HUES64 (cell line): ENCODE data around the gene PTPRR.

Source experiments
- H3K27ac ChIP-seq: 2 replicates; pipeline ENCODE4 v1.7.0; 2013; ENCODE audit warnings: low read depth, low read length, inconsistent platforms
- H3K27me3 ChIP-seq: 2 replicates; pipeline ENCODE4 v1.6.1; 2013; ENCODE audit warnings: mild to moderate bottlenecking, low read length; ENCODE audit not compliant: insufficient read depth
- H3K36me3 ChIP-seq: 2 replicates; pipeline ENCODE4 v1.6.1; 2013; ENCODE audit warnings: mild to moderate bottlenecking, low read length; ENCODE audit not compliant: insufficient read depth
- H3K4me1 ChIP-seq: 2 replicates; pipeline ENCODE4 v1.6.1; 2013; ENCODE audit warnings: mild to moderate bottlenecking, low read length, moderate library complexity; ENCODE audit not compliant: insufficient read depth
- H3K4me3 ChIP-seq: 2 replicates; pipeline ENCODE4 v1.5.1; 2013; ENCODE audit warnings: mild to moderate bottlenecking, low read length, moderate library complexity
- H3K9ac ChIP-seq: 2 replicates; pipeline ENCODE4 v1.6.1; 2013; ENCODE audit warnings: mild to moderate bottlenecking, low read depth, low read length
- H3K9me3 ChIP-seq: 2 replicates; pipeline ENCODE4 v1.6.1; 2013; ENCODE audit warnings: low read depth, low read length; ENCODE audit not compliant: insufficient read depth
- WGBS: fragments of 150-250, 120-280 bp; methylation state at CpG from one replicate; pipeline ENCODE4 v1.1.7; 2013; ENCODE audit warnings: missing lambda C conversion rate; 5-methylcytosine and 5-hydroxymethylcytosine counted together

PTPRR gene

GRCh38 chr12:70644861-70645260, 275.7 kb downstream of the PTPRR start:
- H3K4me3 ChIP-seq, result no peak overlapping the region
- H3K9ac ChIP-seq, result 0 out of 2 replicates have a peak overlapping the region, but pooled peaks have one; percentile 37
- no peaks in the 10 kb centered on the region for H3K9me3 ChIP-seq
- no peaks in the 10 kb centered on the region for H3K36me3 ChIP-seq
- WGBS, result 87% methylated on average over 2 of the region's 2 CpGs
- H3K27me3 ChIP-seq, result no peaks in the 10 kb centered on the region
- H3K27ac ChIP-seq, result peak overlapping the region; percentile 88; the same call in 1 of the 2 replicates
- peaks cover 26% of the 10 kb centered on the region for H3K4me1 ChIP-seq

GRCh38 chr12:70643939-70644338, 276.6 kb downstream of the PTPRR start:
- WGBS, result 86% methylated on average over 1 of the region's 3 CpGs
- no peak overlapping the region for H3K9ac ChIP-seq
- no peaks in the 10 kb centered on the region for H3K27me3 ChIP-seq
- peaks cover 26% of the 10 kb centered on the region for H3K4me1 ChIP-seq
- no peaks in the 10 kb centered on the region for H3K9me3 ChIP-seq
- H3K27ac ChIP-seq, result no peak overlapping the region
- H3K36me3 ChIP-seq, result no peaks in the 10 kb centered on the region
- H3K4me3 ChIP-seq, result no peak overlapping the region

- peaks cover 21% of the 10 kb centered on the region for H3K4me1 ChIP-seq
- H3K36me3 ChIP-seq, result no peaks in the 10 kb centered on the region
- H3K4me3 ChIP-seq, result no peak overlapping the region
- H3K27me3 ChIP-seq, result no peaks in the 10 kb centered on the region
- H3K9ac ChIP-seq, result no peak overlapping the region
- H3K9me3 ChIP-seq, result no peaks in the 10 kb centered on the region
- 91% methylated on average over 2 of the region's 2 CpGs for WGBS
- no peak overlapping the region for H3K27ac ChIP-seq
Measured at GRCh38 chr12:70641691-70642090, 278.8 kb downstream of the PTPRR start.

GRCh38 chr12:70640901-70641300, 279.6 kb downstream of the PTPRR start:
- H3K4me3 ChIP-seq, result no peak overlapping the region
- H3K9me3 ChIP-seq, result no peaks in the 10 kb centered on the region
- no peaks in the 10 kb centered on the region for H3K27me3 ChIP-seq
- no peaks in the 10 kb centered on the region for H3K36me3 ChIP-seq
- H3K27ac ChIP-seq, result no peak overlapping the region
- 89% methylated on average over 1 of the region's 1 CpG for WGBS
- H3K4me1 ChIP-seq, result peaks cover 14% of the 10 kb centered on the region
- no peak overlapping the region for H3K9ac ChIP-seq

- no peak overlapping the region for H3K9ac ChIP-seq
- WGBS, result 94% methylated on average over 2 of the region's 2 CpGs
- no peaks in the 10 kb centered on the region for H3K27me3 ChIP-seq
- no peaks in the 10 kb centered on the region for H3K36me3 ChIP-seq
- H3K9me3 ChIP-seq, result no peaks in the 10 kb centered on the region
- H3K27ac ChIP-seq, result no peak overlapping the region
- 0 out of 2 replicates have a peak, but pooled peaks cover under 1% of the 10 kb centered on the region for H3K4me1 ChIP-seq
- H3K4me3 ChIP-seq, result no peak overlapping the region
Measured at GRCh38 chr12:70639535-70639934, 281.0 kb downstream of the PTPRR start.

GRCh38 chr12:70638639-70639360, 281.7 kb downstream of the PTPRR start:
- no peak overlapping the region for H3K4me3 ChIP-seq
- WGBS, result 100% methylated on average over 1 of the region's 1 CpG
- no peaks in the 10 kb centered on the region for H3K9me3 ChIP-seq
- H3K36me3 ChIP-seq, result no peaks in the 10 kb centered on the region
- H3K9ac ChIP-seq, result no peak overlapping the region
- H3K27me3 ChIP-seq, result no peaks in the 10 kb centered on the region
- no peaks in the 10 kb centered on the region for H3K4me1 ChIP-seq
- H3K27ac ChIP-seq, result no peak overlapping the region

GRCh38 chr12:70637303-70638085, 283.0 kb downstream of the PTPRR start, which contains the start of gene PTPRB:
PTPRB (minus strand) TSS chr12:70637429; CDS start chr12:70637395, 34 bp downstream.
- no peak within 1 kb of the TSS for H3K4me3 ChIP-seq
- no peaks in the 10 kb centered on the region for H3K27me3 ChIP-seq
- H3K9ac ChIP-seq, result no peak within 1 kb of the TSS
- WGBS, result 91% methylated on average over 5 of the region's 6 CpGs
- no peaks in the 10 kb centered on the region for H3K36me3 ChIP-seq
- no peak within 1 kb of the TSS for H3K27ac ChIP-seq
- H3K4me1 ChIP-seq, result no peaks in the 10 kb centered on the region
- no peaks in the 10 kb centered on the region for H3K9me3 ChIP-seq

GRCh38 chr12:70635755-70636154, 284.8 kb downstream of the PTPRR start:
- Histone ChIP-seq H3K9me3 (no peaks in the 10 kb centered on the region), H3K9ac (no peak overlapping the region), H3K4me3 (no peak overlapping the region), H3K4me1 (no peaks in the 10 kb centered on the region), H3K36me3 (no peaks in the 10 kb centered on the region), H3K27me3 (no peaks in the 10 kb centered on the region), H3K27ac (no peak overlapping the region)
- 95% methylated on average over 6 of the region's 7 CpGs for WGBS

- 100% methylated on average over 3 of the region's 3 CpGs for WGBS
- Histone ChIP-seq H3K27ac (no peak overlapping the region), H3K4me3 (no peak overlapping the region)
Measured at GRCh38 chr12:70628701-70629480, 291.6 kb downstream of the PTPRR start.

GRCh38 chr12:70627677-70628076, 292.9 kb downstream of the PTPRR start:
- Histone ChIP-seq H3K27ac (no peak overlapping the region), H3K4me3 (no peak overlapping the region), H3K36me3 (no peaks in the 10 kb centered on the region), H3K27me3 (no peaks in the 10 kb centered on the region), H3K9ac (no peak overlapping the region), H3K9me3 (no peaks in the 10 kb centered on the region), H3K4me1 (no peaks in the 10 kb centered on the region)
- 92% methylated on average over 5 of the region's 5 CpGs for WGBS

More at GRCh38 chr12:70628701-70629480, 291.6 kb downstream of the PTPRR start:
- H3K27me3 ChIP-seq, result no peaks in the 10 kb centered on the region
- no peaks in the 10 kb centered on the region for H3K9me3 ChIP-seq
- no peaks in the 10 kb centered on the region for H3K36me3 ChIP-seq
- no peak overlapping the region for H3K9ac ChIP-seq
- H3K4me1 ChIP-seq, result no peaks in the 10 kb centered on the region

- WGBS, result 100% methylated on average over 2 of the region's 3 CpGs
- H3K4me3 ChIP-seq, result no peak overlapping the region
Measured at GRCh38 chr12:70626180-70626579, 294.4 kb downstream of the PTPRR start.

More at GRCh38 chr12:70626180-70626579, 294.4 kb downstream of the PTPRR start:
- no peak overlapping the region for H3K9ac ChIP-seq
- H3K36me3 ChIP-seq, result no peaks in the 10 kb centered on the region
- H3K9me3 ChIP-seq, result no peaks in the 10 kb centered on the region
- no peak overlapping the region for H3K27ac ChIP-seq
- no peaks in the 10 kb centered on the region; the same call in 1 of the 2 replicates for H3K4me1 ChIP-seq
- no peaks in the 10 kb centered on the region for H3K27me3 ChIP-seq
